ENCODE results near the gene R3HDM4.

GRCh38 chr19:927351-927779, 14.3 kb upstream of the R3HDM4 start:
- TF ChIP-seq CTCF (IDR thresholded peaks at IDR 0.05): no peak
- TF ChIP-seq POLR2A (IDR thresholded peaks at IDR 0.05): no peak

Measured in heart left ventricle (tissue), 13 donors.